Right lobe of liver (tissue), 6 donors: ENCODE measurements around the gene FRK. TPM values are rescaled to one million over a fixed set of nuclear protein-coding genes. Genes with fewer than 3 reads are reported as not detected.

Experiments used
- ATAC-seq, 4 donors: fragments of 200-7000 bp; cut with Tn5 transposase; one replicate each; pipeline ENCODE4 v1.9.1; 2020; ENCODE audit warnings: mild to moderate bottlenecking in 4 of 4, moderate library complexity in 4 of 4
- DNase-seq, 3 donors: peaks; one replicate each; pipeline ENCODE4 v3.0.0-alpha.2; 2020
- H3K27ac ChIP-seq, 3 donors: fragments of 200-600 bp; one replicate each; pipeline ENCODE4 v1.8.0; 2022
- H3K27me3 ChIP-seq, 2 donors: fragments of 200-600 bp; one replicate each; pipeline ENCODE4 v1.8.0; 2022
- H3K36me3 ChIP-seq, 4 donors: fragments of 200-600 bp; sonication (generic) in 1 of 4; one replicate each; pipeline versions ENCODE4 v1.5.1 to v1.8.0; 2017 to 2022; ENCODE audit warnings: control low read depth in 1 of 4
- H3K4me1 ChIP-seq, 4 donors: fragments of 200-600 bp; sonication (generic) in 1 of 4; one replicate each; pipeline versions ENCODE4 v1.5.1 to v1.8.0; 2017 to 2022; ENCODE audit warnings: control low read depth in 1 of 4
- H3K4me3 ChIP-seq, 3 donors: fragments of 200-600 bp; one replicate each; pipeline ENCODE4 v1.8.0; 2022
- H3K9me3 ChIP-seq, 4 donors: fragments of 200-600 bp; sonication (generic) in 1 of 4; one replicate each; pipeline versions ENCODE4 v1.5.1 to v1.8.0; 2017 to 2022; ENCODE audit warnings: control low read depth in 1 of 4
- CTCF ChIP-seq, 4 donors: fragments of 200-600 bp in 3 of 4; fragments of 450-650 bp in 1 of 4; IDR thresholded peaks; one replicate each; pipeline versions ENCODE4 v1.5.1 to v1.8.0; 2016 to 2022; ENCODE audit warnings: antibody characterized with exemption in 4 of 4, mild to moderate bottlenecking in 2 of 4
- POLR2A ChIP-seq: fragments of 450-650 bp; IDR thresholded peaks from one replicate; pipeline ENCODE4 v1.6.1; 2017; ENCODE audit warnings: antibody characterized with exemption, mild to moderate bottlenecking
- WGBS: methylation state at CpG from one replicate; pipeline ENCODE4 v1.1.6; 2018; ENCODE audit warnings: low coverage, low lambda C conversion rate; ENCODE audit not compliant: insufficient coverage; ENCODE audit errors: missing lambda C conversion rate; 5-methylcytosine and 5-hydroxymethylcytosine counted together
- intact Hi-C, 2 donors: fragments of 100-400 bp; cut with DNase I; formaldehyde crosslinking; loops; one replicate each; pipeline versions ENCODE4 v1.11.2 to v1.14.1; 2022
- total RNA-seq, 6 experiments: library from RNA; depleted of rRNA in 2 of 6; stranded (reverse); fragments of >200 nt in 2 of 6; fragmentation: NEBNext Ultra II Directional in 3 of 6; extraction: Animal tissue kit (Norgen Biotek cat#: 25700) in 3 of 6; gene quantifications; one replicate each; pipeline versions ENCODE4 v1.1.0 to v1.2.4, GENCODE V29; 2016 to 2023
- donor health status: DM: no; HTN: yes; CAD: no.
- donor health status: DM: no; HTN: no; CAD: no.
- donor health status: DM: no; HTN: no; CAD: no.
- donor health status: DM: no; HTN: yes; CAD: no.
- donor health status: DM: no; HTN: yes; CAD: no.

Gene FRK
- total RNA-seq, 6 experiments from 2014 or later = 8.4 to 14.1 (median 11.9) TPM

DNA sequence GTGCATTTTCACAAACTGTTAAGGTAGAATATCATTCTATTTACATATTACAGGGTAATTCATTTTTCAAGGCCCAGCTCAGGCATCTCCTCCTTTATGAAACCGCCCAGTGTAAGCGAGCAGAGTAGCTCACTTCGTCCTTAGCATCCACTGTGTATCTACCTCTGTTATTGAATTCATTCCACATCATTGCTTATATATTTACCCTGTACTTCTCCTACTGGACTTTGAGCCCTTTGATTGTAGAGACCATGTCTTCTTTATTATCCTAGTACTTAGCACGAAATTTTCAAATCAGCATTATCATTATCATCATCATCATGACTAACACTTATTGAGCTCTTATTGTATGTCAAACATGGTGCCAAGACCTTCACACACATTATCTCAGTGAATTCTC, 76.7 kb downstream of the FRK start:
- ATAC-seq (no peak), DNase-seq (no peak)
- H3K4me3 ChIP-seq = no peak overlapping the region
- no peaks in the 10 kb centered on the region for H3K36me3 ChIP-seq
- H3K27ac ChIP-seq = no peak overlapping the region
- intact Hi-C loops = no loop called here
- H3K27me3 ChIP-seq = no peaks in the 10 kb centered on the region
- H3K4me1 ChIP-seq = no peaks in the 10 kb centered on the region
- TF ChIP-seq POLR2A (no peak), CTCF (IDR thresholded peaks at IDR 0.05) (no peak)
- 92% methylated on average over 4 of the region's 4 CpGs for WGBS
- H3K9me3 ChIP-seq = no peaks in the 10 kb centered on the region

GRCh38 chr6:115982453-115982852, 78.2 kb downstream of the FRK start:
- DNase-seq = no peak
- ATAC-seq = peak in 1 of 4 donors; percentile 46
- no peak overlapping the region for H3K27ac ChIP-seq
- intact Hi-C loops = no loop called here
- 100% methylated on average over 1 of the region's 2 CpGs for WGBS
- no peaks in the 10 kb centered on the region for H3K4me1 ChIP-seq
- no peaks in the 10 kb centered on the region for H3K27me3 ChIP-seq
- H3K36me3 ChIP-seq = no peaks in the 10 kb centered on the region
- H3K9me3 ChIP-seq = no peaks in the 10 kb centered on the region
- TF ChIP-seq POLR2A (no peak), CTCF (IDR thresholded peaks at IDR 0.05) (no peak)
- H3K4me3 ChIP-seq = no peak overlapping the region

DNA sequence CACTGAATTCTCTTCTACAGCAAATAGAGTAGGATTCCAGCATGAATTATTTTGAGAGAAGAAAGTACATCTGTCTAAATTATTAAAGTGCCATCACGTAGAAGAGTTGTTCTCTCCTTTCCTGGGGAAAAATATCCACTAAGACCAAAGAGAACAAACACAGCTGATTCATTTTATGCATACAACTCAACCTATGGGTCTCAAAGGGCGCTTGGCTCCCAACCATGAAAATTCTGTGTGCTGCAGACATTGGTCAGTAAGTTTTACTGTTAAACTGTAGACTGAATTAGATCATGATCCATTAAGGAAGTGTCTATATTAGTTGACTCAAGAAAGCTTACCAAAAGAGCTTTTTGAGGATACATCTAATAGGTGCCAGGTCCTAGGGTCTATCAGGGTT, 83.5 kb downstream of the FRK start:
- WGBS = 61% methylated on average over 2 of the region's 2 CpGs
- intact Hi-C loops = no loop called here
- H3K9me3 ChIP-seq = no peaks in the 10 kb centered on the region
- no peak for TF ChIP-seq CTCF (IDR thresholded peaks at IDR 0.05)
- TF ChIP-seq POLR2A = no peak
- no peaks in the 10 kb centered on the region for H3K4me1 ChIP-seq
- DNase-seq (no peak), ATAC-seq (peak in 1 of 4 donors; percentile 37)
- no peak overlapping the region for H3K4me3 ChIP-seq
- no peaks in the 10 kb centered on the region for H3K36me3 ChIP-seq
- no peaks in the 10 kb centered on the region for H3K27me3 ChIP-seq
- no peak overlapping the region for H3K27ac ChIP-seq

DNA sequence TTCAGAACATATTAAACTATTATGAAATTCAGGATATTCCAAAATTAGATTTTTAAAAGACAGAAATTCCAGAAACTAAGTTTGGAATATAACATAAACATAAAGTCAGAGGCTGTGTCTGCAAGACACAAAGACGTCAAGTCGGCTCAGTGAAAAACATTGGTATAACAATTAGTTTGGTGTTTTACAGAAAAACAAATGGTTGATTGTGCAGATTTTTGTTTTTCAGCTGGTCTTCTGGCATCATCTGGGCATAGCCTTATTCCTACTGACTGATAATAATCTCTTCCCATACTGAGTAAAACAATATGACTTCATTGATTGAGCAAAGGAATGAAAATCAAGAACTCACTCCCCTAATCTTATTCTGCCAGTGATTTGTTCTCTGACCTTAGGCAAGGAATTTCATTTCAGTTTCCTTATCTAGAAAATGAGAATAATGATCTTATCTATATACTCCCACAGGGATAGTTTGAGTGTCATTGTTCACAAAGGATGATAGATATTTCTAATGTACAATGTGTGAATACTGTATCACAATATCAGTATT, 84.3 kb downstream of the FRK start:
- Histone ChIP-seq H3K9me3 (no peaks in the 10 kb centered on the region), H3K4me3 (no peak overlapping the region), H3K4me1 (peaks cover 0 to 5% (median 0%) of the 10 kb centered on the region in 4 donors), H3K27me3 (no peaks in the 10 kb centered on the region), H3K36me3 (no peaks in the 10 kb centered on the region), H3K27ac (no peak overlapping the region)
- DNase-seq = no peak
- no peak for ATAC-seq
- WGBS = 94% methylated on average over 2 of the region's 2 CpGs
- TF ChIP-seq POLR2A = no peak
- TF ChIP-seq CTCF (IDR thresholded peaks at IDR 0.05) = no peak
- intact Hi-C loops = no loop called here

DNA sequence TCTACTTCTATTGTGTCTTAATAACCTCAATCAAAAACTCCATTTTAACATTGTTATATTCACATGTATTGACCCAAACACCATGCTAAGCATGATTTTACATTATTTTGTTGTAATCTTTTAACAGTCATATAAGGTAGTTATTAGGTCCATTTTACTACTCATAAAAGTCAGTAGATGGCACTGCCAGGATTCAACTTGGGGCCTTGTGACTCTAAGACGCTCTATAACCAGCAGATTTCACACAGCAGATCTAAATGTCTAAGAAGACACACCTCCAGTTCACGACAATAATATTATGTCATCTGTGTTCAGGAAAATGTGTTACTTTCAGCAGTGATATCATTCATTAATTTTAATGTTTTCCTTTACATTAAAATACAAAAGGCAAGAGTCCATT, 88.0 kb downstream of the FRK start:
- ATAC-seq (no peak), DNase-seq (no peak)
- intact Hi-C loops = no loop called here
- Histone ChIP-seq H3K4me1 (peaks cover 0 to 31% (median 9%) of the 10 kb centered on the region in 4 donors), H3K9me3 (no peaks in the 10 kb centered on the region), H3K4me3 (no peak overlapping the region), H3K27ac (no peak overlapping the region), H3K27me3 (no peaks in the 10 kb centered on the region), H3K36me3 (no peaks in the 10 kb centered on the region)
- TF ChIP-seq CTCF (IDR thresholded peaks at IDR 0.05) = peak in 1 of 4 donors; percentile 6
- no peak for TF ChIP-seq POLR2A
- WGBS = 94% methylated on average over 2 of the region's 2 CpGs
